Measurements from ENCODE around the gene CD180.

- TF ChIP-seq POLR2A (IDR thresholded peaks at IDR 0.05): no peak
- TF ChIP-seq CTCF (IDR thresholded peaks at IDR 0.05): no peak
Measured at GRCh38 chr5:67146981-67147380, 49.6 kb downstream of the CD180 start.

Data from breast epithelium (tissue), 3 donors.